Thymus (tissue), 11 donors: ENCODE measurements around the gene EYS. TPM values are rescaled to one million over a fixed set of nuclear protein-coding genes. Genes with fewer than 3 reads are reported as not detected.

Experiments
- DNase-seq, 9 donors: peaks; one replicate each; pipeline ENCODE4 v3.0.0-alpha.2; 2013; ENCODE audit warnings: low spot score in 9 of 9, low read depth in 6 of 9, missing footprints in 1 of 9
- H3K27ac ChIP-seq, 2 donors: one replicate each; pipeline ENCODE4 v1.5.1; 2013; ENCODE audit warnings: control low read depth in 1 of 2, low read depth in 1 of 2, low read length in 1 of 2, mild to moderate bottlenecking in 1 of 2, moderate library complexity in 1 of 2
- H3K27me3 ChIP-seq, 2 donors: one replicate each; pipeline ENCODE4 v1.5.1; 2013; ENCODE audit warnings: low read length in 1 of 2; ENCODE audit not compliant: control insufficient read depth in 2 of 2, insufficient read depth in 1 of 2
- H3K36me3 ChIP-seq, 2 donors: one replicate each; pipeline ENCODE4 v1.5.1; 2013; ENCODE audit warnings: low read length in 1 of 2, mild to moderate bottlenecking in 1 of 2, moderate library complexity in 1 of 2; ENCODE audit not compliant: control insufficient read depth in 2 of 2, insufficient read depth in 2 of 2
- H3K4me1 ChIP-seq, 2 donors: one replicate each; pipeline ENCODE4 v1.5.1; 2013; ENCODE audit warnings: low read length in 2 of 2; ENCODE audit not compliant: control insufficient read depth in 2 of 2, insufficient read depth in 2 of 2
- H3K4me3 ChIP-seq, 2 donors: one replicate each; pipeline ENCODE4 v1.5.1; 2013; ENCODE audit warnings: low read length in 2 of 2, control low read depth in 1 of 2, mild to moderate bottlenecking in 1 of 2
- H3K9me3 ChIP-seq, 2 donors: one replicate each; pipeline ENCODE4 v1.5.1; 2013; ENCODE audit warnings: low read length in 1 of 2, mild to moderate bottlenecking in 1 of 2; ENCODE audit not compliant: control insufficient read depth in 2 of 2, insufficient read depth in 1 of 2
- WGBS: extraction: QIAGEN DNeasy Blood & Tissue Kit; methylation state at CpG from one replicate; pipeline ENCODE4 v1.1.7; 2013; 5-methylcytosine and 5-hydroxymethylcytosine counted together
- polyA plus RNA-seq: library from polyadenylated mRNA; stranded (reverse); fragments of 200-250 nt; gene quantifications from one replicate; pipeline ENCODE4 v1.2.3, GENCODE V29; 2013
- total RNA-seq: library from RNA; stranded (reverse); fragments of 120-200 nt; gene quantifications from one replicate; pipeline ENCODE4 v1.2.4, GENCODE V29; 2013
- donor health status: healthy.

Gene EYS
- total and polyA plus RNA-seq, 2 donors = 0.05 to 0.28 TPM

DNA sequence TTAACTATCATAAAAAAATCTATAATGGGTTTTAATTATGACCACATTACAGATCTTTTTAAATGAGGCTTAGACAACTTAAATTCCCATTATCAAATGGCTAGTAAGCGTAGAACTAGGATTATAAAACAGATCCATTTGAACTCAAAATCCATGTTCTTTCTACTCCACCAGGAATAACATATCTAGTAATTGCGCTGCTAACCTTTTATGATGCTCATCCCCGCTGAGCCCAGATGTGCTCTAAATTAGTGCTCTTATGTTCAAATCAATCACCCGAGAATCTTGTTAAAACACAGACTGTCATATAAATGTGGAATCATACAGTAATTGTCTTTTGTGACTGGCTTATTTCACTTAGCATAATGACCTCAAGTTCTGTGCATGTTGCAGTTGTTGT, 1168.3 kb downstream of the EYS start:
- Histone ChIP-seq H3K36me3 (no peaks in the 10 kb centered on the region), H3K27ac (no peak overlapping the region), H3K4me1 (no peaks in the 10 kb centered on the region), H3K9me3 (no peaks in the 10 kb centered on the region), H3K4me3 (no peak overlapping the region), H3K27me3 (no peaks in the 10 kb centered on the region)
- no peak for DNase-seq
- WGBS = 85% methylated on average over 4 of the region's 4 CpGs

DNA sequence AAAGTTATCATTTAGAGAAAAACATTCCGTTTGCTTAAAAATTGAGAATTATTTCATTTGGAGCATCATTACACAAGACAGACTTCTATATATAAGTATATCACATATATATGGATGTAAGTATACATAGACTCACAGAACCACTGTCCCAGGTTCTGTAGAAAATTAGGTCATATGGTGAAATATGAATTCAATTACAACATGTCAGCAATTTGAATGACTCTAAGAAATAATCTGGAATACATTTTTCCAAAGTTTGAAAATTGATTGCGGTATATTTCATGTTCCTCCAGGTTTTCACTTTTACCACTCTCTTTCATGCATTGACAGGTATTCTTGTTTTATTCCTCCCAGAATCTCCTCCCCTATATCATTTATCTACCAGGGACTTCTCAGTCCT, 1179.1 kb downstream of the EYS start:
- no peak for DNase-seq
- WGBS = 94% methylated on average over 2 of the region's 2 CpGs
- H3K27me3 ChIP-seq = no peaks in the 10 kb centered on the region
- no peak overlapping the region for H3K27ac ChIP-seq
- no peak overlapping the region for H3K4me3 ChIP-seq
- no peaks in the 10 kb centered on the region for H3K36me3 ChIP-seq
- no peaks in the 10 kb centered on the region for H3K9me3 ChIP-seq
- no peaks in the 10 kb centered on the region for H3K4me1 ChIP-seq

DNA sequence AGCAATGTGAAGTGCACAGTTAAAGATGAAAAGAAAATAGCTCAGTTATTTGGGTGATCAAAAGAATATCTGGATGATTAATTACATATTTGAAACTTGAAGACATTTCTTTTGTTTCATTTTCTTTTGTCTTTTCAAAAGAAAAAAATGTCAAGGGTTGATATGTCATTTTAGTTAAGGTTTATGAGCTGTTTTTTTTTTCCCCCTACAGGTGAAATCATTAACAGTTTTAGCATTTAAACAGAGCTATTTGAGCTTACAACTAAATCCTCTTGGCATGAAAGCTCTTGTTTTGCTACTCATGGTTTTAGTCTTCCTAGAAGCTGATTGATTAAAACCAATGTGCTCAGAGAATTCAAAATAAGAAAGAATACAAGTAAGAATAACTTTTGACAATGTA, 1184.2 kb downstream of the EYS start:
- Histone ChIP-seq H3K27ac (no peak overlapping the region), H3K4me3 (no peak overlapping the region), H3K27me3 (no peaks in the 10 kb centered on the region), H3K9me3 (no peaks in the 10 kb centered on the region), H3K4me1 (no peaks in the 10 kb centered on the region), H3K36me3 (no peaks in the 10 kb centered on the region)
- no peak for DNase-seq

DNA sequence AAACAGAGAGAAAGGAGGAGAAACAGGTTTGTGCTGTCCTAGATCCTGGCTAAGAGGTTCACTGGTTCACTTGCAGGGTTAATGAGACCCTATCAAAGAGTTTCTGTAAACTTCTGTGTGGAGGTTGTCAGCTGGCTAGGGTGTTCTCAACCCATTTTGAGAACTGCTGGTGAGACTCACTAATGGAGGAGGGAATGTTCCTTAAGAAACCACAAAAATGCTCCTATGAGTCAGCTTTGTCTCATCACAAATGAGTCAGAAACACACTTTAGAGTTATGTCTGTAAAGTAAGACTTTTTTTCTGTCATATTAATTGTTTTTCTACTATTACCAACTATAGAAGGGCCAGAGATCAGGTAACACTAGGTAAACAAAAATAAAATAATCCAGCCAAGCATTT, 1187.0 kb downstream of the EYS start:
- no peak for DNase-seq
- Histone ChIP-seq H3K36me3 (no peaks in the 10 kb centered on the region), H3K4me1 (no peaks in the 10 kb centered on the region), H3K9me3 (no peaks in the 10 kb centered on the region), H3K4me3 (no peak overlapping the region), H3K27me3 (no peaks in the 10 kb centered on the region), H3K27ac (no peak overlapping the region)

DNA sequence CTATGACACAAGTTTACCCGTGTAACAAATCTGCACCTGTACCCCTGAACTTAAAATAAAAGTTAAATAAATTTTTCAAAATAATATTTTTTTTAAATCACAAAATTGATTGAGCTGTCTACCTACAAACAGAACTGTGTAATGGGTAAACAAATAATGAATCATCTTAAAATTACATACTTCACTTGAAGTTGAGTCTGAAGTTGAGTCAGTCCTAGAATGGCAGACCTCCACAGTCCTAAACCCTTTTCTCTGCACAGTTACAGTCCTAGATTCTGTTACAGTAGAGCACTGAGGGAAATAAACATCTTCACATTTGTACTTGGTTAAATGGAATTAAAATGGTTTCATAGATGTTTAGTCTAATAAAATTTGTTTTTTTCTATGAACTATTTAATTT, 1190.6 kb downstream of the EYS start:
- Histone ChIP-seq H3K4me3 (no peak overlapping the region), H3K36me3 (no peaks in the 10 kb centered on the region), H3K4me1 (no peaks in the 10 kb centered on the region), H3K27me3 (no peaks in the 10 kb centered on the region), H3K27ac (no peak overlapping the region), H3K9me3 (no peaks in the 10 kb centered on the region)
- DNase-seq = no peak
- WGBS = 95% methylated on average over 1 of the region's 1 CpG

DNA sequence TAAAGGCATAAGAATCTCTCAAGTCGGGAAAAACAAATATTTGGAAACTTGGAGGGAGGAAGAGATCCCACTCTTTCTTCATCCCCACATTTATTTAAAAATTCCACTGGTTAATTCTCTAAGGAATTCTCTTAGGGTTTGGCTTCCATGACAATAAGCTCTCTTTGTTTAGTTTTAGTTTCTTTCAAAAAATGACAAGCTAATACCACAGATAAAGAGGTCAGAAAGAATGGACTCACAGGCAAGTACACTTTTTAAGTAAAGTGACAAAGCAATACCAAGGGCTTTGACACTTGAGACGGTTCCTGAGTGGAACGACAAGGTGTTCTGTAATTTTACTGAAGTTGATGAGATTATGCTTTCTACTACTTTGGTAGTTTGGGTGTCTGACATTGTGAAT, 1199.4 kb downstream of the EYS start:
- Histone ChIP-seq H3K27me3 (no peaks in the 10 kb centered on the region), H3K4me3 (no peak overlapping the region), H3K36me3 (no peaks in the 10 kb centered on the region), H3K4me1 (no peaks in the 10 kb centered on the region), H3K27ac (no peak overlapping the region), H3K9me3 (no peaks in the 10 kb centered on the region)
- no peak for DNase-seq
- WGBS = 93% methylated on average over 3 of the region's 3 CpGs

DNA sequence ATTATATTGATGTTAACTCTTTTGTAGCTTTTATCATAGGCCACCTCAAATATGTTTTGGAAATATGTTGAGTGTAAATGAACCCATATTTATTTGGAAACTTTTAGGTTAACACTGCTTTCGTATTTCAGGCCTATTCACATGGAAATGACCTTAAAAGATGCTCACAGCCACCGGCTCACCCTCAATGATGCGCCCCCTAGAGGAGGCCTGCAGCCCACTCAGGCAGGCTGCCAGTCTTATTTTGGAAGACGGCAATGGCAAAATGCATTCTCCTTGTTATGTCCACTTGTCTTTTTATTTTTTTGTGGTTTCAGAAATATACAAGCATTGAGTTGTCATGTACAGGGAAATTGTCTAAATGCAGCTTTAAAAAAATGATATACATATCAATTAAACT, 1201.7 kb downstream of the EYS start:
- H3K4me3 ChIP-seq = no peak overlapping the region
- no peaks in the 10 kb centered on the region for H3K9me3 ChIP-seq
- no peak overlapping the region for H3K27ac ChIP-seq
- 88% methylated on average over 4 of the region's 4 CpGs for WGBS
- no peak for DNase-seq
- H3K27me3 ChIP-seq = no peaks in the 10 kb centered on the region
- no peaks in the 10 kb centered on the region for H3K4me1 ChIP-seq
- H3K36me3 ChIP-seq = no peaks in the 10 kb centered on the region

DNA sequence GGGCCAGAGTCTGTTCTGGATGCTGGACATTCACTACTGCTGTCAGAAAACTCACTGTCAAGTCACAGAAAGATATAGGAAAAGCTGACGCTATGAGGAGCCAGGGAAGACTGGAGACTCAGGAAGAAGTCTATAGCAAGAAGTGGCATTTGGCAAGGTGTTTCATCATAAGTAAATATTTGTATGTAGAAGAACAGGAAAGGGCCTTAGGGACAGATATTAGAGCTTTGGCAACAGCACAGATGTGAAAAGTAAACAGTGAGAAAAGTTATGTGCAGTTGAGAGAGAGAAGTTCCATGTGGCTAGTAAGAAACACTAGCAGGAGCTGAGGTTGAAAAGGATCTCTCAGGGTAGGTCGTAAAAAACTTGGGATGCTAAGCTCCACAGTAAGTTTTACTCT, 1202.5 kb downstream of the EYS start:
- Histone ChIP-seq H3K9me3 (no peaks in the 10 kb centered on the region), H3K27ac (no peak overlapping the region), H3K27me3 (no peaks in the 10 kb centered on the region), H3K4me1 (no peaks in the 10 kb centered on the region), H3K4me3 (no peak overlapping the region), H3K36me3 (no peaks in the 10 kb centered on the region)
- 92% methylated on average over 2 of the region's 2 CpGs for WGBS
- no peak for DNase-seq

DNA sequence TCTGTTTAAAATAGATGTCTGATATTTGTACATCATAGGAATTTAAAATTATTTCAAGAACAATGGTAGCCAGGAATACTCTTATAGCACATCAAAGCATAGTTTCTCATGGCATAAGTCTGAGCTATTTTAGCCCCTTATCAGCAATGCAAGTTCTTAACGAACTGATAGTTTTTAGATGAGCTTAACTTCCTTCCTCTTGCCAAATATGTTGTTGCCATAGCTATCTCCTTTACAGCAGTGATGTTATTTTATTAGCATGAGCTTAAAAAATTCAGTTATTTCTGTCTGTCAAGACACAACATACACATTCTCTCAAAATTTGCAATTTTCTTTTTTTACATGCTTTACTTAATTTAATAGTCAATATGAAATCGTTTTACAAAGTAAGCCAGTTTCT, 1204.2 kb downstream of the EYS start:
- H3K4me1 ChIP-seq = no peaks in the 10 kb centered on the region
- H3K27ac ChIP-seq = no peak overlapping the region
- no peaks in the 10 kb centered on the region for H3K27me3 ChIP-seq
- no peak overlapping the region for H3K4me3 ChIP-seq
- H3K9me3 ChIP-seq = no peaks in the 10 kb centered on the region
- H3K36me3 ChIP-seq = no peaks in the 10 kb centered on the region
- WGBS = 45% methylated on average over 2 of the region's 2 CpGs
- DNase-seq = no peak

DNA sequence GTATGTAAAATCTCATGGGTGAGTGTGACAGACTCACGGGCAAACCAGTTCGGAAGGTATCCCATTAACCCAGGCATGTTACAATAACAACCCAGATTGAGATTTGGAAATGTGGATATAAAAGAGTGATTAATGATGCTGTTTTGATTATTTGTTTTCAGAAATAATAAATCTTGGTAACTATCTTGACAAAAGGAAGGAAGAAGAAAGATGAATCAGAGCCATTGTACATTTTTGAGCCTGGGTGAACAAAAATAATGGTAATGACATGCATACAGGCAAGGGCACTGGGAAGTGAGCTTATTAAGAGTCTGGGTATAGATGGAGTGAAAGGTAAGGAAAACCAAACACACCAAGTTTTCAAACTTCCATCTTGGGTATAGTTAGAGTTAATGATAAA, 1209.4 kb downstream of the EYS start:
- H3K9me3 ChIP-seq = no peaks in the 10 kb centered on the region
- no peaks in the 10 kb centered on the region for H3K27me3 ChIP-seq
- no peak for DNase-seq
- H3K36me3 ChIP-seq = no peaks in the 10 kb centered on the region
- no peak overlapping the region for H3K27ac ChIP-seq
- H3K4me3 ChIP-seq = no peak overlapping the region
- 95% methylated on average over 2 of the region's 2 CpGs for WGBS
- H3K4me1 ChIP-seq = no peaks in the 10 kb centered on the region
